ENCODE results near the gene ZDHHC8. TPM values are rescaled to one million over a fixed set of nuclear protein-coding genes. Genes with fewer than 3 reads are reported as not detected.

ZDHHC8 gene
- total RNA-seq, 1 experiment from 2014 or later, result 51.7 TPM

DNA sequence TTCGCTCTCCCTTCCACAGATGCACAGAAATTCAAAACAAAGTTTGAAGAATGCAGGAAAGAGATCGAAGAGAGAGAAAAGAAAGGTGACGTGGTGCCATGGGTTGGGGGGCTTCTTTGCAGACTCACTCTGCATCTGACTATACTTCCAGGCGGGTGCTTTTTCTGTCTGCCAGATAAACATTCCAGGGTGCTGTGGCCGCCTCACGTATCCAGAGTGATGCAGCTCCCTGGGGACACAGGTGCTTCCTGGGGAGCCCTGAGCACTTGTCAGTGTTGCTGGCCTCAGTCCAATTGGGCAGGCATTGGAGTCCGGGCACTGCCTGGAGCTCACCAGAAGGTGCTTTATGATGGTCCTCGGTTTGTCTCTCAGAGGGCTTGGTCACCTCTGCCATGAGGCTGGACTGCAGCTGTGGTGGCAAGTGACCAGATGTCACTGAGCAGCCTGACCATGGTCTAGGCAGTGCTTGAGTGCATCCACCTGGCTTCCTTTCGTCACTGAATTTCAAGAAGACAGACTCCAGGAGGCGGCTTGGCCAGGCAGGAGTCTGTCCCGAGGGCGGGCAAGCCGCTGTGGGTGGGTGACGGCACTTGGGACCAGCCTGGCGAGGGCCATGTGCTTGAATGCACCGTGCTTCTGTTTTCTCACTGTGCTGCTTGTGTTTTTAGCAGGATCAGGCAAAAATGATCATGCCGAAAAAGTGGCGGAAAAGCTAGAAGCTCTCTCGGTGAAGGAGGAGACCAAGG is 5.1 kb upstream of the ZDHHC8 start:
- peaks cover 2% of the 10 kb centered on the region for H4K20me1 ChIP-seq (ENCODE audit: control insufficient read depth, insufficient read depth, insufficient read length)
- H3K4ac ChIP-seq (ENCODE audit: low read depth, low read length), result no peak overlapping the region
- H2BK5ac ChIP-seq (ENCODE audit: insufficient read length, low read length), result no peak overlapping the region
- H4K91ac ChIP-seq (ENCODE audit: insufficient read length, low read depth, low read length), result no peak overlapping the region
- H3K23me2 ChIP-seq (ENCODE audit: insufficient read length, low read depth, low read length, poor library complexity, severe bottlenecking), result no peaks in the 10 kb centered on the region
- no CpG with 5 or more reads among the region's 19 CpGs for WGBS (ENCODE audit: extremely low coverage, insufficient read length, low lambda C conversion rate)
- H2AK5ac ChIP-seq (ENCODE audit: insufficient read length, low read length), result no peak overlapping the region
- no peak overlapping the region for H3K4me3 Mint-ChIP-seq
- H3K18ac ChIP-seq (ENCODE audit: insufficient read length, low read depth, low read length), result no peak overlapping the region
- H3K27me3 ChIP-seq (ENCODE audit: insufficient read depth, low read length), result no peaks in the 10 kb centered on the region
- H3K9ac ChIP-seq (ENCODE audit: extremely low read depth, insufficient read length, low read length), result no peak overlapping the region
- H2BK120ac ChIP-seq (ENCODE audit: low read depth, low read length, poor library complexity, severe bottlenecking), result no peak overlapping the region
- no peak overlapping the region for H4K5ac ChIP-seq (ENCODE audit: insufficient read length, low read depth, low read length)
- no peaks in the 10 kb centered on the region for H3K9me3 ChIP-seq (ENCODE audit: control insufficient read depth, low read depth, low read length)
- no peak overlapping the region for H2BK20ac ChIP-seq (ENCODE audit: low read depth, low read length, poor library complexity, severe bottlenecking)
- no peak overlapping the region for H3K23ac ChIP-seq (ENCODE audit: insufficient read length, low read depth, low read length)
- H4K8ac ChIP-seq (replicated peaks; ENCODE audit: insufficient read length, low read depth, low read length), result no peak overlapping the region
- no peak overlapping the region for H2BK15ac ChIP-seq (ENCODE audit: low read depth, low read length)
- H3K36me3 Mint-ChIP-seq (ENCODE audit: insufficient read depth in 1 of 3, low read depth in 3 of 3), result peaks cover 36 to 63% (median 61%) of the 10 kb centered on the region in 3 experiments; a peak in 6 of 7 replicates
- H3K27ac ChIP-seq (ENCODE audit: insufficient read length, low read depth, low read length), result no peak overlapping the region
- peaks cover 10% of the 10 kb centered on the region; the same call in 1 of the 2 replicates for H3K79me2 ChIP-seq (ENCODE audit: insufficient read depth, low read length)
- no peaks in the 10 kb centered on the region for H3K9me3 Mint-ChIP-seq
- H3T11ph ChIP-seq (ENCODE audit: low read length), result no peak overlapping the region
- no peak overlapping the region for H2AFZ ChIP-seq (ENCODE audit: low read length)
- no peak overlapping the region for H2BK12ac ChIP-seq (ENCODE audit: insufficient read length, low read depth, low read length)
- peaks cover 5% of the 10 kb centered on the region for H3K79me1 ChIP-seq (ENCODE audit: insufficient read depth, low read depth, low read length, poor library complexity, severe bottlenecking)
- H3K27ac Mint-ChIP-seq, result peak overlapping the region in 2 of 3 experiments; percentile 49 to 79; a peak in 4 of 7 replicates
- TF ChIP-seq, protein P1, sequence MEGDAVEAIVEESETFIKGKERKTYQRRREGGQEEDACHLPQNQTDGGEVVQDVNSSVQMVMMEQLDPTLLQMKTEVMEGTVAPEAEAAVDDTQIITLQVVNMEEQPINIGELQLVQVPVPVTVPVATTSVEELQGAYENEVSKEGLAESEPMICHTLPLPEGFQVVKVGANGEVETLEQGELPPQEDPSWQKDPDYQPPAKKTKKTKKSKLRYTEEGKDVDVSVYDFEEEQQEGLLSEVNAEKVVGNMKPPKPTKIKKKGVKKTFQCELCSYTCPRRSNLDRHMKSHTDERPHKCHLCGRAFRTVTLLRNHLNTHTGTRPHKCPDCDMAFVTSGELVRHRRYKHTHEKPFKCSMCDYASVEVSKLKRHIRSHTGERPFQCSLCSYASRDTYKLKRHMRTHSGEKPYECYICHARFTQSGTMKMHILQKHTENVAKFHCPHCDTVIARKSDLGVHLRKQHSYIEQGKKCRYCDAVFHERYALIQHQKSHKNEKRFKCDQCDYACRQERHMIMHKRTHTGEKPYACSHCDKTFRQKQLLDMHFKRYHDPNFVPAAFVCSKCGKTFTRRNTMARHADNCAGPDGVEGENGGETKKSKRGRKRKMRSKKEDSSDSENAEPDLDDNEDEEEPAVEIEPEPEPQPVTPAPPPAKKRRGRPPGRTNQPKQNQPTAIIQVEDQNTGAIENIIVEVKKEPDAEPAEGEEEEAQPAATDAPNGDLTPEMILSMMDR (conservative IDR thresholded peaks at IDR 0.05), result no peak
- no peaks in the 10 kb centered on the region; the same call in 1 of the 2 replicates for H3K27me3 Mint-ChIP-seq (ENCODE audit: low read depth)
- H3K14ac ChIP-seq (ENCODE audit: insufficient read depth, low read length), result no peak overlapping the region
- peaks cover 5 to 11% of the 10 kb centered on the region in 2 experiments for H3K4me1 Mint-ChIP-seq
- no peaks in the 10 kb centered on the region for H3K4me1 ChIP-seq (ENCODE audit: insufficient read depth, low read length)
- no peak overlapping the region for H3K56ac ChIP-seq (ENCODE audit: insufficient read length, low read depth, low read length)
- no peak overlapping the region for H3K4me2 ChIP-seq (ENCODE audit: insufficient read depth, insufficient read length, low read length)
- no peak for DNase-seq
